Measurements from ENCODE around the gene VPS13D.

GRCh38 chr1:12536023-12536639 is 306.3 kb downstream of the VPS13D start:
- no peak for TF ChIP-seq EZH2 (optimal IDR thresholded peaks at IDR 0.05; ENCODE audit: low read depth, low read length)
- TF ChIP-seq, protein P1, sequence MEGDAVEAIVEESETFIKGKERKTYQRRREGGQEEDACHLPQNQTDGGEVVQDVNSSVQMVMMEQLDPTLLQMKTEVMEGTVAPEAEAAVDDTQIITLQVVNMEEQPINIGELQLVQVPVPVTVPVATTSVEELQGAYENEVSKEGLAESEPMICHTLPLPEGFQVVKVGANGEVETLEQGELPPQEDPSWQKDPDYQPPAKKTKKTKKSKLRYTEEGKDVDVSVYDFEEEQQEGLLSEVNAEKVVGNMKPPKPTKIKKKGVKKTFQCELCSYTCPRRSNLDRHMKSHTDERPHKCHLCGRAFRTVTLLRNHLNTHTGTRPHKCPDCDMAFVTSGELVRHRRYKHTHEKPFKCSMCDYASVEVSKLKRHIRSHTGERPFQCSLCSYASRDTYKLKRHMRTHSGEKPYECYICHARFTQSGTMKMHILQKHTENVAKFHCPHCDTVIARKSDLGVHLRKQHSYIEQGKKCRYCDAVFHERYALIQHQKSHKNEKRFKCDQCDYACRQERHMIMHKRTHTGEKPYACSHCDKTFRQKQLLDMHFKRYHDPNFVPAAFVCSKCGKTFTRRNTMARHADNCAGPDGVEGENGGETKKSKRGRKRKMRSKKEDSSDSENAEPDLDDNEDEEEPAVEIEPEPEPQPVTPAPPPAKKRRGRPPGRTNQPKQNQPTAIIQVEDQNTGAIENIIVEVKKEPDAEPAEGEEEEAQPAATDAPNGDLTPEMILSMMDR (IDR thresholded peaks at IDR 0.05; ENCODE audit: low read length): no peak
